ENCODE measurements around the gene MCL1.
"Not testable (repeated sequence)": the region's sequence is repeated elsewhere in the genome, so short reads cannot be mapped to it uniquely, and the experiment has no call there.

The MCL1 gene

DNA sequence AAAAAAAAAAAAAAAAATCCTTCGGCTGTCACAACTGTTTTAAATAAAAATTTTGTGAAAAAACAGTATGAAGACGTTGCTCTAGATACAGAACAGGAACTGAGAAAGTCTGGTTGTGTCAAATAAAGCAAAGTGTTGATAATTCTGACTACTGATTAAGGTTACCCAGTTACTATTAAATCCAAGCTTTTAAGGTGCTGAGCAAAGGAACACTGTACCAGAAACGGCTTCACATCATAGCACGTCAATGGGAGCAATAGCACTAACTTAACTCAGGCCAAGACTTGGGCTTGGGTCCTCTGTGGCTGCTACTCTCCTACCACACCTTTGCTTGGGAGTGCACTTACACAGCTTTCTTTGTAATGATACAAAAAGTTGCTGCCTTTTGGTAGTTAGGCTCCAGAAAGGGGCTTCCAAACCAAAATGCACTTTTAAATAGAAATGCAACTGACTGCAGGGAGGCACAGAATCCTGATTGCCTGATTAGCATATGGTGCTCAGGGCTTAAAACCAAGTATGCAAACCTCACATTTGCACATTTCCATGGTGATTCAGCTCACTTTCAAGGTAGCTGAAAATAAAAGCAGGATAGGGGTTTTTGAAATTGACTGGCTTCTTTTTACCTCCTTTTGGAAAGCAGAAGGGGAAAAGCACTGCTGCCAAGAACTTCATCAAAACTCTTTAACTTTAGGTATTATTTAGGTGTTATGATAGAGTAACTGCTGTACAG, 6.3 kb downstream of the MCL1 start:
- FAIRE-seq (no peak), DNase-seq (ENCODE audit: low spot score) (no peak)

DNA sequence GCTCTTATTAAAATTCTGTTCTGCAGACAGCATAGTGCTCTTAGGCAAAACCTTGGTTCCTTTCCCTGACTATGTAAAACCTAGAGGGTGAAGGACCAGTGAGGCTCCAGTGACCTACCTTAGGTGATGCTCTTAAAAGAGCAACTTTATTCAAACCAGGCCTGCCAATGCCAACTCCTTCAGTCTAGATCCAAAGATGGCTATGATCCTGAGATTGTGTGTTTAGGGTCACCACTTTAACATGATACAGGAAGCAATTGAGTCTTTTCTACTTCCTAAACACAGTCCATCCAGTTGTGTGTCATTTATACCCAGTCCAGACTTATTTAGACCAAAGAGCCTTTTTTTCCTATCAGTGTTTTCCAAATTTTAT, 10.8 kb downstream of the MCL1 start:
- no peak for DNase-seq (ENCODE audit: low spot score)
- FAIRE-seq, result no peak

DNA sequence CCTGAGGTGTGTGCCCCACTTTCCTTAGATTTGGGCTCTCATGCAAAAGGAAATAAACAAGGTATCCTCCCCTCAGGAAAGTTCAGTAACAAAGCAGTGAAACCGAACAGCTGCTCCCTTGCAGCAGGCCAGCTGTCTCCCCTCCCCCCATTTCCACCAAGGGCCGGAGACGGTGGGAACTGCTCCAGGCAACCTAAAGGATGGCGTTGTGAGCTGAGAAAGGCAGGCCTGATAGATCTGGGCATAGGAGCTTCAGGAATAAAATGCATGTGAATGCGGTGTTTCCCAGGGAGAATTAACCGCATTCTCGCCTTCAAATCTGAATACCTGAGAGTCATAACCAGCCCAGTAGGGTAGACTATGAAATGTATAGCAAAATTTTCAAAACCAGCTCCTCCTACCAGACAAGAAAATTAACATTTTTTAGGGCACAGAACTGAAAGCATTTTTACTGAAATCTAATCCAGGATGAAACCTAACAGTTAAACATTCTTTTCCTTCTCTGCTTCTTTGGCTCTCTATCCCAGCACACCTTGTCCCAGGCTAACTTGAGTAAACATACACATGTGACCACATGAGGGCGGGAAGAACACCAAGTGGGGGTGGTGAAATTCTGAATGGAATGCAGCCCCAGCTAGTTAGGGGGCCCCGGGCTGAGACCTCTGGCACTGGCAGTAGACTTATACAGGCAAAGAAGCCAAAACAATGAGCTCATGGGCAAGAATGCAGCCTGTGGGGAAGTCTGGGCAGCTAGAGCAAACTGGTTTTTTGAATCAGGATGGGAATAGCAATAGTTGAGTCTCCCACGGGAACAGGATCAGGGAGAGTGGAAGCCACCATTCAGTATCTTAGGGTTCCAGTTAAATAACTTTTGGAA, 11.5 kb downstream of the MCL1 start:
- FAIRE-seq, result no peak
- peak; percentile 82 for DNase-seq (ENCODE audit: low spot score)

DNA sequence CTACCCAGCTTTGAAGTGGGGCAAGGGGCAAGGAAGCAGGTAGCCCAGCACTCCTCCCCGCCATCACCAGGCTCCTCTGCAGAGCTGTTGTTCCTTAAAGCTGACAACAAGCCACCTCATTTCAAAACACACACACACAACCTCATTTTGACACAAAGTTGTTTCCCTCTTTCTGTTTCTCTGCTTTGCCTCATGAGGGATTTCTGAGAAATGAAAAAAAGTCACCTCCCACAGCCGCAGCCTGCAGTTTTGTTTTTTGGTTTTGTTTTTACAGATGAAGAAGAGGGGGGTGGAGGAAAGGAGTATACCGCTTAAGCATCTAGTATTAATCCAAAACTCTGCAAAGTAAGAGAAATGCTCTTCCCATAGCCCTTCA, 12.1 kb downstream of the MCL1 start:
- FAIRE-seq (no peak), DNase-seq (ENCODE audit: low spot score) (no peak)

DNA sequence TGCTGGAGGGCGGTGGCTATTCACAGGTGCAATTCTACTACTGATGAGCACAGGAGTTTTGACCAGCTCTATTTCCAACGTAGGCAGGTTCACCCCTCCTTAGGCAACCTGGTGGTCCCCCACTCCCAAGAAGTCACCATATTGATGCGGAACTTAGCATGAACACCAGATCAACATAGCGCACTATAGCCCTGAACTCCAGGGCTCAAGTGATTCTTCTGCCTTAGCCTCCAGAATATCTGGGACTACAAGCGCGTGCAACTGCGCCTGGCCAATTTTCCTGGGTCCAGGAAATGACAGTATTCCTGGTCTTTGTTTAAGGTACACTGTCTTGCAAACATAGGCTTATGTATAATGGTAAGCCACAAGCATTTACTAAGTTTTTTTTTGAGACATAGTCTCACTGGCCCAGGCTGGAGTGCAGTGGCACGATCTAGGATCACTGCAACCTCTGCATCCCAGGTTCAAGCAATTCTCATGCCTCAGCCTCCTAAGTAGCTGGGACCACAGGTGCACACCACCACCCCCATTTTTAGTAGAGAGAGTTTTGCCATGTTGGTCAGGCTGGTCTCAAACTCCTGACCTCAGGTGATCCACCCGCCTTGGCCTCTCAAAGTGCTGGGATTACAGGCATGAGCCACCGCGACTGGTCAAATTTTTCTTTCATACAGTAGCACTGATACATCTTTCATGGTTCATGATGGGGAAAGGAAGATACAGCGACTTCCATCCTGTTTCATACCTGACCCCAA, 12.6 kb downstream of the MCL1 start:
- no peak for FAIRE-seq

DNA sequence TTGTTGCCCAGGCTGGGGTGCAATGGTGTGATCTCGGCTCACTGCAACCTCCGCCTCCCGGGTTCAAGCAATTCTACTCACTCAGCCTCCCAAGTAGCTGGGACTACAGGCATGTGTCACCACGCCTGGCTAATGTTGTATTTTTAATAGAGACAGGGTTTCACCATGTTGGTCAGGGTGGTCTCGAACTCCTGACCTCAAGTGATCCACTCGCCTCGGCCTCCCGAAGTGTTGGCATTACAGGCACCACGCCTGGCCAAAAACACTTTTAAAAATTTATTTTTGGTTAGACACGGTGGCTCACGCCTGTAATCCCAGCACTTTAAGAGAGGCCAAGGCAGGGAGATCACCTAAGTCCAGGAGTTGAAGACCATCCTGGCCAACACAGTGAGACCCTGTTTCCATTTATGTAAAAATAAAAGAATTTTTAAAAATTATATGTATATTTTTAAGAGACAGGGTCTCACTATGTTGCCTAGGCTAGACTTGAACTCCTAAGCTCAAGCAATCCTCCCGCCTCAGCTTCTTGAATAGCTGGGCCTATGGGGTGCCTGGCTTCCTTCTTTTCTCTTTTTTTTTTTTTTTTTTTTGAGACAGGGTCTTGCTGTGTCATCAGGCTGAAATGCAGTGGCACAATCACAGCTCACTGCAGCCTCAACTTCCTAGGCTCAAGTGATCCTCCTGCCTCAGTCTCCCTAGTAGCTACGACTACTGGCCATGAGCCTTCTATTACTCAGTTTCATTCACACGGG, 14.0 kb downstream of the MCL1 start:
- DNase-seq (ENCODE audit: low spot score); FAIRE-seq: not testable (repeated sequence)

More for the DNA sequence above, 12.6 kb downstream of the MCL1 start:
- no peak for DNase-seq (ENCODE audit: low spot score)

DNA sequence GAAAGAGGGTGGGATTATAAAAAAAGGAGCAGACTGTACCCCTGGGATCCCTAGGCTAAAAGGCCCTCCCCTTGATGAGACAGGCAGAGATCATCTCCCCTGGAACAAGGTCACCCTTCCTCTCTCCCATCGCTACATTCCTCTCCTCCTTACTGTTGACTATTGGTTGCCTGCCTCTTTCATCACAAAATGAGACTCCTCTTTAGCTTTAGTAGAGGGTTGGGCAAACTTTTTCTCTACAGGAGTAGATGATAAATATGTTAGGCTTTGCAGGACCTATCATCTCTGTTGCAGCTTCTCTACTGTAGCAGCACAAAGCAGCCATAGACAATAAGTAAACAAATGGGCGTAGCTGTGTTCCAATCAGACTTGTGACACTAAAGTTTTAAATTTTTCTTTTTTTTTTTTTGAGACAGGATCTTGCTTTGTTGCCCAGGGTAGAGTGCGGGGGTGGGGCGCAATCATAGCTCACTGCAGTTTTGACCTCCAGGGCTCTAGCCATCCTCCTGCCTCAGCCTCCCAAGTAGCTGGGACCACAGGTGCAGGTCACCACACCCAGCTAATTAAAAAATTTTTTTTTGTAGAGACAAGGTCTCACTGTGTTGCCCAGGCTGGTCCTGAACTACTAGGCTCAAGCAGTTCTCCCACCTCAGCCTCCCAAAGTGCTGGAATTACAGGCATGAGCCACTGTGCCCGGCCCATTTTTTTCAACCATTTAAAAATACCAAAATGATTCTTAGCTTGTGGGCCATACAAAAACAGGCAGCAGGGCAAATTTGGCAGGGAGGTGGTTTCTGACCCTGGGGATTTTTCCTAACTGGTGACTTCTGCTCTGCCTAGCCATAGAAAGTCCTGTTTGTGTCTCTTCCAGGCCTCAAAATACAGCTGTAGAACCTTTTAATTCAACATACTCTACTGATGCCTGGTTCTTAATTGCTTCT, 15.1 kb downstream of the MCL1 start:
- FAIRE-seq, result no peak
- no peak for DNase-seq (ENCODE audit: low spot score)

DNA sequence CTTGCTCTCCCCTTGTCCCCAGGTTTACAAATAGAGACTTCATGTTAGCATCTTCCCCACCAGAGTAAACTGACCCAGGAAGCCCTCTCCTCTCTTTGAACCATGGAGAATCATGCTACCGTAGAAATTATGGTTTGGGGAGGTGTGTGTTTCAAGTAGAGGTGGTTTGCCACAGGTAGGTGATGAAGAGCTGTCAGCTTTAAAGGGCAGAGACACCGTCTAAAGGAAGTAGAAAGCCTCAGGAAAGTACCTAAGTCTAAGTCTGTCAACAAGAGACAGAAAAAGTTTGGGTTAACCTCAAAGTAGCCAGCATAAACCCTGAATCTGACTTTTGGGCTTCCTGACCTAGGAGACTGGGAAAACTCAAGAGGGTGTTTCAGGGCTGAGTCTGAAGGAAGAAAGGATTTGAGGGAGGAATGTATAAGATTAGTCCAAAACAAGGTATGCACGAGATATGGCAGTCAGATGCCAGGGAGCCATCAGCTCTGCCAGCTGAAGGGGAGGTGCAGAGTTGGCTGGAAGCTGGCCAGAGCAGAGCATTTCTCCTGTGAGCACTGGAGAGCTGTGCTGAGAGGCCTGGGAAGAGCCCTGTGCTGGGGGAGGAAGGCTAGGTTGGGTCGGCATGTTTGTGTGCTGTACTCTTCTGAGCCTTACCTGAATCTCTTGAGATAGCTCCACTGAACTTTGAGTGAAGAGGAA, 15.9 kb downstream of the MCL1 start:
- FAIRE-seq, result no peak
- no peak for DNase-seq (ENCODE audit: low spot score)

DNA sequence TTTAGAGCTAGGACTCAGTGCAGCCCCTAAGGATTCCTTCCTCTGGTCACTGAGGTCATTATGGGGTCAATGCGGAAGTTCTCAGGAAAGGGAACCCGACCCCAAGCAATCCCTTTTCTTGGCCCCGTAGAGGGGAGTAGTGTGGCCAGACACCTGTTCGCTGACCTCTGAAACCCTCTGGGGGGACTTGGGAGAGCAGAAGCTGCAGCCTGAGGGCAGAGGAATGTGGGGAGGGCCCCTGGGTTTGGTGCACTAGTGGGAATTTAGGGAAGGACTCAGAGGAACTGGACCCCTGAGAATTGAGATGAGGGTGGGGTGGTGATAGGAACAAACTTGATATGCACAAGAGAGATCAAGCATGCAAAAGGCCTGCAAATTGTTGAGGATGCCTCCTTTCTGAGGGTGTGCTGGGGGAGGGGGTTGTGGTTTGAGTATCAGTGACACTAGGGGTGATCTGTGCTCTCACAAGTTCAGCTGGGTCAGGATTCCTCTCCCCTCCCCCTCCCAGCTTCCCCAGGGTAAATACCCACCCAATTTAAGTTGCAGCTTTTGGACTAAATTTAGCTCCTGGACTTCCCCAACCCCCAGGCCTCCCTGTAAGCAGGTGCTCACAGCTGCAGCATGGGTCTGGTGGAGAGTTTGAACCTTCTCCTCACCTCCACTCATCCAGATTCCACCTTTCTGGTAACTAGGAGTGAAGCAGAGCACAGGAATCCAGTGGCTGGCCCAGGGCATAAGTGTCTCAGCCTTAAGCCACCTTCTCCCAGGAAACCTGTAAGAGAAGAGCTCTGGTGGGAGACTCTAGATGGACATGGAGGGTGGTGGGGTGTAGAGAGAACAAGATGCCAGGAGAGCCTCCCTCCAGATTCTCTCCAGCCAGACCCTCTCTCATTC, 16.7 kb downstream of the MCL1 start:
- DNase-seq (ENCODE audit: low spot score) (no peak), FAIRE-seq (no peak)

DNA sequence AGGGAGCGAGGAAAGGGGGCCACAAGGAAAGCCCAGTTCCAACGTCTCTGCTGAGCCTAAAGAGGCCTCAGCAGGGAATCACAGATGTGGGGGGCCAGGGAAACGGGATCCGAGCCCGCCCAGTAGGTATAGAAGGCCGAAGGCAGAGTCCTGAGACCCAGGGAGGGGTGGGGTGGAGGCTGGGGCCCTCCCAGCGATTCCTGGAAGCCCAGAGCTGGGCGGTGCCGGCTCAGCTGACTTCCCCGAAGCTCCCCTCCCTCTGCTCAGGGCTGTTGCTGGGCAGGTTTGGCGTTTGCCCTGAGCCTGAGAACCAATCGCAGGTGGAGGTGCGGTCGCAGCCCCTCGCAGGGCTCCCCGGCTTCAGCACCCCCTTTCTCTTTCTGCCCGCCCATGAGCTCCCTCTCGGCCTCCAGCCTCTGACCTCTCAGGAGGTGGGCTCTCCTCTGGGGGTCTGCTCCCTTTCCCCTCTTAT, 17.4 kb downstream of the MCL1 start:
- peak; percentile 89 for DNase-seq (ENCODE audit: low spot score)
- FAIRE-seq, result no peak

DNA sequence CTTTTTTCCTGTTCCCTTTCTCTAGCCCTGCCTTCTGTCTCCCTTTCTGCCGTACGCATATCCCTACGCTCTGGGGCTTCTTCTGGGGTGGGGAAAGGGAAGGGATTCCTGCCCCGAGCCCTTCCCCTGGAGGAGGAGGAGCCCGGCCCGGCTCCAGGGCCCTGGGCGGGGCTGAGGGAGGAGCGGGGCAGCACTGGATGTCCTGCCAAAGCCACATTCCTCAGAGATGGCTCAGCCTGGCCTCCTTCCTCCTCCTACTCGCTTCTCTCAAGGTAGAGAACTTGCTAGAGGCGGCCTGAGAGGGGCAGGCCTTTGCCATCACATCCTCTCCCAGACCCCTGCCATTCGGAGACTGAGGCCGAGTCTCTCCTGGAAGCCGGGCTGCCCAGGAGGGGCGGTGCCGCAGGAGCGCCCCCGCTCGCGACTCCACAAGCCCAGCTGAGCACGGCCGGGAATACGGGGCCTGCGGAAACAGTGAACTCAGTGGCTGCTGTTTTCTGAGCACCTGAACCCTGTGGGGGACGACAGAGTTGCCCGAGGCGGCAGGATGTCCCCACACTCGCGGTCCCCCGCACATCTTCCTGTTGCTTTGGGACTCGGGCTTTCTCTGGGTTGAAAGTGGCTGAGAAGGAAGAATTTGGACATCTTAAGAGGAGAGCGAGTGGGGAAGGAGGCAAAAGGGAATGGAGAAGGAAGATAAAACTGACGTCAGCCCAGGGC, 18.0 kb downstream of the MCL1 start:
- no peak for FAIRE-seq
- DNase-seq (ENCODE audit: low spot score), result peak; percentile 96

DNA sequence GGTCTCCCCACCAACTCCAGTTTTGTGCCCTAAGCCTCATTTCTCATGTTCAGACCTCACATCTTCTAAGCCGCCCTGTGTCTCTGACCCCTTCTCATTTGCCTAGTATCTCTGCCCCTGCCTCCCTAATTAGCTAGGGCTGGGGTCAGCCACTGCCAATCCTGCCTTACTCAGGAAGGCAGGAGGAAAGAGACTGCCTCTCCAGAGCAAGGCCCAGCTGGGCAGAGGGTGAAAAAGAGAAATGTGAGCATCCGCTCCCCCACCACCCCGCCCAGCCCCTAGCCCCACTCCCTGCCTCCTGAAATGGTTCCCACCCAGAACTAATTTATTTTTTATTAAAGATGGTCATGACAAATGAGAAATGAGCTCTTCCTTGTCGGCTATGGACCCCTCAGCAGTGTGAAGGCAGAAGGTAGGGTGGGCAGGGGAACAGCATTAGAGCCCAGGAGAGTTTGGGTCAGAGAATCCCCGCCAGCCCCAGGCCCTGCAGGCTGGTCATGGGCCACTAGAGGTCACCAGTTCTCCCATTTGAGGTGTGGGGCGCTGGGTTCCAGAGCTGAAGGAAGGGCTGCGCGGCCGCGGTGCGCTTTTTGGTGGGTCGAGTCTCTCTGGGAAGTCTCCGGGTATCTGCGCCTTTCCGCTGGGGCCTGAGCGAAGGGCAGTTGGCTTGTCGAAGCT, 18.7 kb downstream of the MCL1 start:
- DNase-seq (ENCODE audit: low spot score) (peak; percentile 84), FAIRE-seq (no peak)

DNA sequence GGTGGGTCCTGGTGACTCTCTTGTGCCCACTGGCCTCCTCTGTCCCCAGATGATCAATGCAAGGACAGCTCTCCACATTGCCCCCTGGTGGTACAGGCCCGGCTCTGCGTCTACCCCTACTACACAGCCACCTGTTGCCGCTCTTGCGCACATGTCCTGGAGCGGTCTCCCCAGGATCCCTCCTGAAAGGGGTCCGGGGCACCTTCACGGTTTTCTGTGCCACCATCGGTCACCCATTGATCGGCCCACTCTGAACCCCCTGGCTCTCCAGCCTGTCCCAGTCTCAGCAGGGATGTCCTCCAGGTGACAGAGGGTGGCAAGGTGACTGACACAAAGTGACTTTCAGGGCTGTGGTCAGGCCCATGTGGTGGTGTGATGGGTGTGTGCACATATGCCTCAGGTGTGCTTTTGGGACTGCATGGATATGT, 19.4 kb downstream of the MCL1 start:
- DNase-seq (ENCODE audit: low spot score) (peak; percentile 77), FAIRE-seq (peak; percentile 76)

DNA sequence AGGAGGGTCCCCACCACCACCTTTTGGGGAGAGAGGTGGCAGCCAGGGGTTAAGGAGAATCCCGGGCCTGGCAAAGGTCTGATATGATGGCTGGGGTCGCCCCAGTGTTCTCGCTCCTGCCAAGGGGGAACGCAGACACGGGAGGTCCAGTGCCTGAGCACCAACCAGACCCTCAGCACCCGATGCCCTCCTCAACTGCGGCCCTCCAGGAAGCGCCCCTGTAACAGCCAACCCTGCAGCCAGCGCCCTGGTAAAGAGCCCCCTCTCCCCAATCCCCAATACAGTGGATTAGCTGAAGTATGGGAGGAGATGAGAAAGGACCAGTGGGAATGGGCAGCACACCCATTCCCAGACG, 19.8 kb downstream of the MCL1 start:
- no peak for FAIRE-seq
- no peak for DNase-seq (ENCODE audit: low spot score)

DNA sequence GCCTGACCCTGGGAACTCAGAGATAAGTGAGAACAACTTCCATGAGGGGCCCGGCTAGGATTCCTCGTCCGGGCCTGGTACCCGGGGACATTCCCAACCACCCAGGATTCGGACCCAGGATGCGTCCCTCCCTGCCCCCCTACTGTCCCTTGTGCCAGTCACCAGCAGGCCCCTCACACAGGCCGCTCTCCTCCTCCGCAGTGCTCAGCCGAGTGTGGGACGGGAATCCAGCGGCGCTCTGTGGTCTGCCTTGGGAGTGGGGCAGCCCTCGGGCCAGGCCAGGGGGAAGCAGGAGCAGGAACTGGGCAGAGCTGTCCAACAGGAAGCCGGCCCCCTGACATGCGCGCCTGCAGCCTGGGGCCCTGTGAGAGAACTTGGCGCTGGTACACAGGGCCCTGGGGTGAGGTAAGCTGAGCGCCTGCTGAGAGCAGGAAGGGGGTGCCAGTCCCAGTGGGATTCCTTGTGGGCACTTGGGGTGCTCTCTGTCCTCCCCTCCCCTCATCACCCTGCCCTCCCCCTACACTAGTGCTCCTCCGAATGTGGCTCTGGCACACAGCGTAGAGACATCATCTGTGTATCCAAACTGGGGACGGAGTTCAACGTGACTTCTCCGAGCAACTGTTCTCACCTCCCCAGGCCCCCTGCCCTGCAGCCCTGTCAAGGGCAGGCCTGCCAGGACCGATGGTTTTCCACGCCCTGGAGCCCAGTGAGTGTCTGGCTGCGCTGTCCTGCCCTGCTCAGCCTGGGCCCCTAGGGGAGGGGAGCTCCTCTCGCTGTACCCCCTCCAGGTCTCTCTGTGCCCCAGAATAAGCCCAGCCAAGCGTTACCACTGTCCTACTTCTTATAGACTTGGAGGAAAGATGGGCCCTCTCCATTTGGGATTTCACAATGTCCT, 20.4 kb downstream of the MCL1 start:
- FAIRE-seq (no peak), DNase-seq (ENCODE audit: low spot score) (no peak)

DNA sequence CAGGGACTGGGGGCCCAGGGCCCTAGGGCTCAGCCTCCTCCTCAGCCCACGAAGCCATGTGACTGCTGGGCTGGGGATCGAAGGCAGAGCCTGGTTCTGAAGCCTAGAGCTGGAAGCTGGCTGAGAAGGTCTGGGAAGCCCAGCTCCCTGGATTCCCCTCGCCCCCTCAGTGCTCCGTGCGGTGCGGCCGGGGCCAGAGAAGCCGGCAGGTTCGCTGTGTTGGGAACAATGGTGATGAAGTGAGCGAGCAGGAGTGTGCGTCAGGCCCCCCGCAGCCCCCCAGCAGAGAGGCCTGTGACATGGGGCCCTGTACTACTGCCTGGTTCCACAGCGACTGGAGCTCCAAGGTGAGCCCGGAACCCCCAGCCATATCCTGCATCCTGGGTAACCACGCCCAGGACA, 21.1 kb downstream of the MCL1 start:
- no peak for DNase-seq (ENCODE audit: low spot score)

More for the DNA sequence above, 21.1 kb downstream of the MCL1 start:
- no peak for FAIRE-seq
